ENCODE results near the gene CLASP1. TPM values are rescaled to one million over a fixed set of nuclear protein-coding genes. Genes with fewer than 3 reads are reported as not detected.

CLASP1 gene
- total RNA-seq, 1 donor from 2014 or later: 60.1 TPM

GRCh38 chr2:121297217-121297830, 351.9 kb downstream of the CLASP1 start:
- Histone ChIP-seq H3K9me3 (replicated peaks) (no peaks in the 10 kb centered on the region), H3K27ac (replicated peaks) (no peak overlapping the region), H3K4me1 (peaks cover 6% of the 10 kb centered on the region), H3K4me3 (no peak overlapping the region), H3K36me3 (no peaks in the 10 kb centered on the region), H3K27me3 (ENCODE audit: low read depth) (peaks cover 15% of the 10 kb centered on the region)
- peak; percentile 69 for TF ChIP-seq CTCF (IDR thresholded peaks at IDR 0.05; ENCODE audit: borderline replicate concordance)
- no peak for DNase-seq
- intact Hi-C loops (cut with micrococcal nuclease): no loop called here

- TF ChIP-seq CTCF (IDR thresholded peaks at IDR 0.05; ENCODE audit: borderline replicate concordance): no peak
These were observed 353.2 kb downstream of the CLASP1 start for GRCh38 chr2:121295911-121296650.

GRCh38 chr2:121294881-121295840, 354.1 kb downstream of the CLASP1 start:
- Histone ChIP-seq H3K27ac (replicated peaks) (no peak overlapping the region), H3K36me3 (no peaks in the 10 kb centered on the region), H3K4me1 (peaks cover 6% of the 10 kb centered on the region), H3K4me3 (no peak overlapping the region), H3K9me3 (replicated peaks) (no peaks in the 10 kb centered on the region), H3K27me3 (ENCODE audit: low read depth) (peaks cover 3% of the 10 kb centered on the region)
- DNase-seq: no peak
- TF ChIP-seq CTCF (IDR thresholded peaks at IDR 0.05; ENCODE audit: borderline replicate concordance): no peak
- intact Hi-C loops (cut with micrococcal nuclease): no loop called here

More at GRCh38 chr2:121295911-121296650, 353.2 kb downstream of the CLASP1 start:
- peaks cover 7% of the 10 kb centered on the region for H3K27me3 ChIP-seq (ENCODE audit: low read depth)
- H3K4me1 ChIP-seq: peaks cover 6% of the 10 kb centered on the region
- H3K36me3 ChIP-seq: no peaks in the 10 kb centered on the region
- no peak overlapping the region for H3K27ac ChIP-seq (replicated peaks)
- H3K9me3 ChIP-seq (replicated peaks): no peaks in the 10 kb centered on the region
- no peak overlapping the region for H3K4me3 ChIP-seq
- intact Hi-C loops (cut with micrococcal nuclease): no loop called here
- no peak for DNase-seq

- Histone ChIP-seq H3K4me3 (no peak overlapping the region), H3K27ac (replicated peaks) (no peak overlapping the region), H3K27me3 (ENCODE audit: low read depth) (no peaks in the 10 kb centered on the region), H3K9me3 (replicated peaks) (no peaks in the 10 kb centered on the region), H3K36me3 (no peaks in the 10 kb centered on the region), H3K4me1 (peaks cover 6% of the 10 kb centered on the region)
- intact Hi-C loops (cut with micrococcal nuclease): no loop called here
- TF ChIP-seq CTCF (IDR thresholded peaks at IDR 0.05; ENCODE audit: borderline replicate concordance): no peak
- peak; percentile 35 for DNase-seq
These were observed 355.6 kb downstream of the CLASP1 start for GRCh38 chr2:121293450-121294325.

- H3K9me3 ChIP-seq (replicated peaks): no peaks in the 10 kb centered on the region
- no peak overlapping the region for H3K4me3 ChIP-seq
- TF ChIP-seq CTCF (IDR thresholded peaks at IDR 0.05; ENCODE audit: borderline replicate concordance): no peak
- H3K27me3 ChIP-seq (ENCODE audit: low read depth): no peaks in the 10 kb centered on the region
- H3K27ac ChIP-seq (replicated peaks): no peak overlapping the region
- intact Hi-C loops (cut with micrococcal nuclease): no loop called here
- no peak for DNase-seq
- H3K36me3 ChIP-seq: no peaks in the 10 kb centered on the region
- peaks cover 6% of the 10 kb centered on the region for H3K4me1 ChIP-seq
These were observed 358.0 kb downstream of the CLASP1 start for GRCh38 chr2:121291251-121291580.

All from left ventricle myocardium inferior (tissue), 1 donor.